GM21529 (cell line): Measurements from ENCODE around the gene PIWIL4.
A peak's percentile ranks its signal among the peaks of the same experiment; 100 is the strongest.
"Not testable (repeated sequence)": the region's sequence is repeated elsewhere in the genome, so short reads cannot be mapped to it uniquely, and the experiment has no call there.

Experiments used
- ATAC-seq: cut with Tn5 transposase; IDR thresholded peaks from one replicate; pipeline ENCODE4 v1.9.1; 2021; ENCODE audit not compliant: unreplicated experiment

The PIWIL4 gene

DNA sequence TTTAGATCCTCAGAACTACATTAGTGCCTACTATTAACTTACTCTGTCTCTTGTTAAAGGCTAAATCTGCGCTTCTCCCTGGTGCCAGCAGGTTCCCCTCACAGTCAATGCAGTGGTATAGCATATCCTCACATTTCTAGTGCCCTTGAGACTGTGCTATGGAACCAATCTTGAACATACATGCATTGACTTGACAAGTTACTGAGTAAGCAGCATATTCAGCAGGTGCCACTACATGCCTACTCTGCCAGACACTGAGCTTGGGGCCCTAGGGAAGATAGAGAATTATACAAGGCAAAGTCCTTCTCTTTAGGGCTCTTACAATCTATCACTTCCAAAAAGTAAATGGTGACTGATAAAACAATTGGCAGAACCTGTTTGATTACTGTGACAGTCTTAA, 20.3 kb upstream of the PIWIL4 start:
- no peak for ATAC-seq

DNA sequence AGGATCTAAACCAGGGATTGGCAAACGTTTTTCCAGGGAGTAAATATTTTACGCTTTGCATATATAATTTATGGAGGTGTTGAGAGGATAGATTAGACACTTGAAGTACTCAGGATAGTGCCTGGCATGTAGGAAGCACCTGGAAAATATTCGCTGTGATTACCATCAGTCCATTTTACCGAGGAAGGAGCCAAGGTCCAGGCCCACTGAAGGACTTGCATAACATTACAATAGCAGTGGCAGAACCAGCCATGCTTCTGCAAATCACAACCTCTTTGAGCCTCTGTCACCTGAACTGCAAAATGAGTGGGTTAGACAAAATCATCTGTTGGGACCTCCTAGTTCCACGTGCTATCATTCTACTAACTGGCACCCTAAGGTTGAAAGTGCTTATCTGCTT, 18.0 kb upstream of the PIWIL4 start:
- ATAC-seq, result no peak

DNA sequence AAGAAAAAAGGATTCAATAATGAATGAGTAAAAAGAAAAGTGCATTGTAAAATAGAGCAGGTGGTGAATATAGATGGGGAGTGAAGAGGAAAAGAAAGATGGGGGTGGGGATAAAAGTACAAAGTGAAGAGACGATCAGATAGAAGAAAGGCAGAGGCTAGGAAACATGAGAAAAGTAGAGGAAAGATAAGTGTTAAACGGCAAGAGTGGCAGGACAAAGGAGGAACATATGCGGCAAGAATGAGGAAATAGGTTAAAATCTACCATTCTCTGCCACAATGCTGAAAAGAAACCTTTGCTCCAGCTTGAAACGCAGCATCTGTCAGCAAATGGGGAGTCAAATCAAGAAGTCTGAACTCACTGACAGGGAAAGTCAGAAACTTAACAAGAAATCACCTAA, 16.7 kb upstream of the PIWIL4 start:
- no peak for ATAC-seq

DNA sequence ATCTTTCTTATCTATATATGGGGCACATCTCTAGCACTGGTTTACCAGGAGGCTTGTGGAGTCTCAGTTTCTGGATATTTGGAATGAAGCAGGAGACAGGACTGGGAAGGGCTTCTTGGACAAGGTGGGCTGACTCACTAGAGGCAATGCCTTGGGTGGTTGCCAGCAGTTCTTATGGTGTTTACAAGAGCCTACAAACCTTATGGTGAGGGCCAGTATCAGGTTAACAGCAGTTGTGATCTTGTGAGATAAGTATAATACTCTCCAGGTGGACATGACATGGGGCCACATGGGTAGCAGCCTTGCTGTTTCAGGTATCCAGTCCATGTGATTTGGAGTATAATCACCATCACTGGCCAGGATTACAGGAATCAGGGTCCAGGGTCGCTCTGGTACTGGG, 13.2 kb upstream of the PIWIL4 start:
- no peak for ATAC-seq

DNA sequence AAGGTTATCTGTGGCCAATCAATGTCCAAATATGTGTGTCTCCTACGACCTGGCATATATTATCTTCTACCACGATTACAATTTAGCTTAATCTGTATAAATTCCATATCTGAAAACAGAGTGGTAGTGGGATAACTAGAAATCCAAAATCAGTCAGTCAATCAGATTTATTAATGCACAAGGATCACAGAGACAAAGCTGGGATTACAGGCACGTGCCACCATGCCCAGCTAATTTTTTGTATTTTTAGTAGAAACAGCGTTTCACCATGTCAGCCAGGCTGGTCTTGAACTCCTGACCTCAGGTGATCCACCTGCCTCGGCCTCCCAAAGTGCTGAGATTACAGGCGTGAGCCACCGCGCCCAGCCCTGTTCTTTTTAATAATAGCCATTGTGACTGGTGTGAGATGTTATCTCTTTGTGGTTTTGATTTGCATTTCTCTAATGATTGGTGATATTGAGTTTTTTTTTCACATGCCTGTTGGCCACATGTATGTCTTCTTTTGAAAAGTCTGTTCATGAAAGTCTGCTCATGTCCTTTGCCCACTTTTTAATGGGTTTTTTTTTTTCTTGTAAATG, 11.3 kb upstream of the PIWIL4 start:
- ATAC-seq, result not testable (repeated sequence)

DNA sequence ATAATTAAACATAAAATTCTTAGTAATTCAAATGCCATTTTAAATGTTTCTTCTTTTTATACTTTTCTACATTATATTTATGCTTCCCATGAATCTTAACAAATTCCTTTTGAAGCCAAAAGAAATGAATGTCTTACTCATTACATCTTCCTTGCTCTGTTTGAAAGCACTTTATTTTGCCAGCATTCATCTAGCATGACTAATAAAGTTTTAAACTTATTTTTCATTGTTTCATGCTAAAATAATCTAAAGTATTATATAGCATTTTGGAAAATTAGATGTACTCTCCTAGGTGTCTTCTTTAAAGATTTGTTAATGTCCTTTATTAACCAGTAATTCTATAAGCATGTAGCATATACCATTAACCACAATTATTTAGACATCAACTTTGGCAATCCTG, 9.7 kb upstream of the PIWIL4 start:
- ATAC-seq, result no peak

DNA sequence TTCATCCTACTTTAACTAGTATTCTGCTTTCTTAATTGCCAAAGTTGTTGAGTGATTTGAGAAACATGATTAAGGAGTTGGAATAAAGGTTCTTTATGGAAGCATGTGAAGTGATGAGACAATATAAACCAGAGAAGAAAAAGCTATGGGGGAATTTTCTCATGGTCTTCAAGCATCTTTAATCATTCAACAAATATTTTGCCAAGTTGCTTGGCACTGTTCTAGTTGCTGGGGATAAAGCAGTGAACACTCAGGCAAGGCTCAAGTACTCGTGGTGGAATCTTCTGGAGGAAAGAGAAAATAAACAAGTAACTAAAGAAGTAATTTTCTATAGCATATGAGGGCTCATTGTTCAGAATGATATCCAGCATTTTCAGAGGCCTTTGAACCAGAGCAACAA, 9.2 kb upstream of the PIWIL4 start:
- ATAC-seq, result no peak

DNA sequence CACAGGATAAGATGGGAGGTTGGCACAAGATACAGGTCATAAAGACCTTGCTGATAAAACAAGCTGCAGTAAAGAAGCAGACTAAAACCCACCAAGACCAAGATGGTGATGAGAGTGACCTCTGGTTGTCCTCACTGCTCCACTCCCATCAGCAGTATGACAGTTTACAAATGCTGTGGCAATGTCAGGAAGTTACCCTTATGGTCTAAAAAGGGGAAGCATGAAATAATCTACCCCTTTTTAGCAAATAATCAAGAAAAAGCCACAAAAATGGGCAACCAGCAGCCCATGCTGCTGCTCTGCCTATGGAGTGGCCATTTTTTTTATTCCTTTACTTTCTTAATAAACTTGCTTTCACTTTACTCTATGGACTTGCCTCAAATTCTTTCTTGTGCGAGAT, 8.7 kb upstream of the PIWIL4 start:
- no peak for ATAC-seq

DNA sequence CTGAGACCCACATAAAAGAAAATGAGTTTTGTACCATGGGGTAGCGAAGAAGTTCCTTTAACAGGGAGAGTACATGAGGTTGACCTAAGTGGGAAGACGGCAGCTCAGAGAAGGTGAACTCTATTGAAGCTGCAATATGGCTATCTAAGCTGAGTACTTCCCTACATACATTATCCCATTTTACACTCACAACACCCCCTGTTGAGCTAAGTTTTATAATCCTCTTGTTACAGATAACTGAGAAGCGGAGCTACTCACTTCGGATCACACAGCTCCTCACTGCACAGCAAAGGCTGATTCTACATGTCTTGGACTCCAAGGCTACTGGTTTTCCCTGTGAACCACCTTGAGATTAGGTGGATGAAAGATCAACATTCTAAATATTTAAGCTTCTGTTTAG, 8.2 kb upstream of the PIWIL4 start:
- no peak for ATAC-seq

DNA sequence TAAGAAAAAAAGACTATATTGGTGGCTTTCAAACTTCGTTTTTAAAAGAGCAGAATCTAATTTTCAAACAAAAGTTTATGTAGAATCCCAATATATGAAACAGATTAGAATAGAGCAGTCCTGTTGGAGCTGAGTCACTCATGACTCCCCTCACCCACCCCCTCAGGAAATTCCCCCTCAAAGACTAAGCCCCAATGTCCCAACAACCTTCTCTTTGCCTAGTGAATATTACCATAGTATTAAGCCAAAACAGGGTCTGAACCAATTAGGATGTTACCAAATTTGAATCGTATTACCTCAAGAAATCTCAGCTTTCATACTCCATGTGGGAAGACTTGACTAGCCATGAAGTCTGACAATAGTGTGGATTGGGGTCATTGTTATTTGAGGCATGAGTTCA, 7.8 kb upstream of the PIWIL4 start:
- ATAC-seq, result no peak

DNA sequence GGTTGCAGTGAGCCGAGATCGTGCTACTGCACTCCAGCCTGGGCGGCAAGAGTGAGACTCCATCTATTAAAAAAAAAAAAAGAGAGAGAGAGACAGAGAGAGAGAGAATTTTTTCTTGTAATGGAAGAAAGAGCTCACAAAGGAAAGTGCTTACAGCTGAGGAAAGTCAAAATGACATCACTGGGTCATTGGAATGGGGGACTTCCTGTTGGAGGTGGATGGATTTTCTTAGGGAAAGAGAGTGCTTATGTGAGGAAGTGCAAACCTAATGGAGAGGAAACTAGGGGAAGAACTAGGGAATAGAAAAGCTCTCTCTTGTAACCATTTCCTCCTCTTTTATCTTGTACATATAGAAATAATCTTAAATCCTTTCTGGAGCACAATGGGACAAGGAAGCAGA, 6.3 kb upstream of the PIWIL4 start:
- no peak for ATAC-seq

DNA sequence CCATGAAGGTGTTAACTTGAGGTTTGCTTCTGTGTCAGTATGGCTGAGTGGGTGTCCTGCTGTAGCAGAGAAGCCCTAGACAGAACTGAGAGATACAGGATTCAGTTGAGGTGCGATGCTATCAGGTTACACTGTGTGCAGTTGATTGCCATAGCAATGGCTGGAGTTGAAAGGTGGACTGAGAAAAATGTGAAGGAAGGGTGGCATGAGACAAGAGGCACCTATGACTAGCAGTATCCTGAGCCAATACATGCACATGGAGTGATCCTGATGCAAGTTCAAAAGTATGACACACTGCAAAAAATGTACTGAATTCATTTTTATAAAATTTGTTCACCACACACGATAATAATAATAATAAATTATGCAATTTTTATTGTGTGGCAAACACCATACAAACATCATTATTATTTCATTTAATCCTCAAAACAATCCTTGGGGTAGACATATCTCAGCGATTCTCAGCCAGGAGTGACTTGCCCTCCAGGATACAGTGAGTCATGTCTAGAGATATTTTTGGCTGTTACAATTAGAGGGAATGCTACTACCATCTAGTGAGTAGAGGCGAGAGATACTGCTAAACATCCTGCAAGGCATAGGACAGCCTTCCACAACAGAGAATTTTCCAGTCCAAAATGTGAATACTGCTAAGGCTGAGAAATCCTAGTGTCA, 3.9 kb upstream of the PIWIL4 start:
- no peak for ATAC-seq

DNA sequence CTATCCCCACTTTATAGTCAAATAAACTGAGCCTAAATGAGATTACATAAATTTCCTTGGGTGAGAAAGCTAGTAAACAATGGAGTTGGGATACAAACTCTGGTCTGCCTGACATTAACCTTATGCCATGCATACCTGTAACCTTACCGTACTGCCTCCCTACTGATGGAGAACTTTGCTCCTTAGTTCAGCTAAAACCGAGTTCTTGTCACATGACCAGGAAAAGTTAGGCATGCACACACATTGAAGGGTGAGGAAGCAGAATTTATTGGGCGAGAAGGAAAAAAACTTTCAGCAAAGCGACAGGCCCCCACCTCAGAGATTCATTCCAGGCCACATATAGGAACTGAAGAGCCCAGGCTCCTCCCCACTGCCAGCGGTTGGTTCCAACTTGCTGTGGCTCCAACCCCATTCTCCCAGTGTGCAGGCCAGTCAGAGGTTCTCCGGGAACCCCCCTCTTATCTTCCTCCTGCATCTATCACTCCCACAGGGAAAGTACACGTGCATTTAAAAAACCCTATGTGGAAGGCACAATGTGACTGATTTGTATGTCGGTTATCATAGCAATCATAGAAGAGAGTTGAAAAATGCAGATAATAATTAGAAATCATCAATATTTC, 3.2 kb upstream of the PIWIL4 start:
- no peak for ATAC-seq

DNA sequence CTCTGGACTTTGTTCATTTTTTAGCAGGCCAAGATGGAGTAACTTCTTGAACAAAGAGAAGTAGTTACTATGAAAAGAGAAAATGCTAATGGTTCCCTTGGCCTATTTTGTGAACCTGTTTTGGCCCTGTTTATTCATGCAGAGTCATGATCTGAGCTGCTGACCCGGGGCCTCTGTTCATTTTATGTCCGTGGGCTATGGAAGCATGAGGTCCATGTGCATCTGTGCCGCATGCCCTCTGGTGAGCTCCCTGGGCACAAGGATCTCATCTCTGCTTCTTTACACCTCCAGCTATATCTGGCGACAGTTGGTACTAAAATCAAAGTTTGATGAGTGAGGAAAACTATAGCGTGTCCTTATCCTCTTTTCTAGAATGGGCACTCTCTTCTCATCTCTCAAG, 1.0 kb downstream of the PIWIL4 start:
- ATAC-seq, result no peak

DNA sequence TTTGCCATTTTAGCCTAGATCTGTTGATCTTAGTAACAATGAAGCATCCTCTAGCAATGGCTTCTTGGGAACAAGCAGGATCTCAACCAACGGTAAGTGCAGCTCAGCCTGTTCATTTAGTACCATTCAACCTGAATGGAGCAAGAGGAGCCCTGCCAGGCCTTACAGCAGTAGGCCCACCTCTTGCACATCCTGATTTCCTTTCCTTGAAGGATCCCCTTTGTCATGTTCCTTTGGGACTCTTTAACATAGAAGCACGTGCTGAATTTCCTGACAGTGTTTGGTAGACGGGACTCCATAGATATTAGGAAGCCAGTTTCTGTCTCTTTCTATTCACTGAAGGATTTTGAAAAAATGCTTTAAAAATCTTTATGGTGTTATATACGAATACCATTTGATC, 1.5 kb downstream of the PIWIL4 start:
- ATAC-seq, result no peak

DNA sequence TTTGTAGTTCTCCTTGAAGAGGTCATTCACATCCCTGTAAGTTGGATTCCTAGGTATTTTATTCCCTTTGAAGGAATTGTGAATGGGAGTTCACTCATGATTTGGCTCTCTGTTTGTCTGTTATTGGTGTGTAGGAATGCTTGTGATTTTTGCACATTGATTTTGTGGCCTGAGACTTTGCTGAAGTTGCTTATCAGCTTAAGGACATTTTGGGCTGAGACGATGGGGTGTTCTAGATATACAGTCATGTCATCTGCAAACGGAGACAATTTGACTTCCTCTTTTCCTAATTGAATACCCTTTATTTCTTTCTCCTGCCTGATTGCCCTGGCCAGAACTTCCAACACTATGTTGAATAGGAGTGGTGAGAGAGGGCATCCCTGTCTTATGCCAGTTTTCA, 5.8 kb downstream of the PIWIL4 start:
- not testable (repeated sequence) for ATAC-seq

DNA sequence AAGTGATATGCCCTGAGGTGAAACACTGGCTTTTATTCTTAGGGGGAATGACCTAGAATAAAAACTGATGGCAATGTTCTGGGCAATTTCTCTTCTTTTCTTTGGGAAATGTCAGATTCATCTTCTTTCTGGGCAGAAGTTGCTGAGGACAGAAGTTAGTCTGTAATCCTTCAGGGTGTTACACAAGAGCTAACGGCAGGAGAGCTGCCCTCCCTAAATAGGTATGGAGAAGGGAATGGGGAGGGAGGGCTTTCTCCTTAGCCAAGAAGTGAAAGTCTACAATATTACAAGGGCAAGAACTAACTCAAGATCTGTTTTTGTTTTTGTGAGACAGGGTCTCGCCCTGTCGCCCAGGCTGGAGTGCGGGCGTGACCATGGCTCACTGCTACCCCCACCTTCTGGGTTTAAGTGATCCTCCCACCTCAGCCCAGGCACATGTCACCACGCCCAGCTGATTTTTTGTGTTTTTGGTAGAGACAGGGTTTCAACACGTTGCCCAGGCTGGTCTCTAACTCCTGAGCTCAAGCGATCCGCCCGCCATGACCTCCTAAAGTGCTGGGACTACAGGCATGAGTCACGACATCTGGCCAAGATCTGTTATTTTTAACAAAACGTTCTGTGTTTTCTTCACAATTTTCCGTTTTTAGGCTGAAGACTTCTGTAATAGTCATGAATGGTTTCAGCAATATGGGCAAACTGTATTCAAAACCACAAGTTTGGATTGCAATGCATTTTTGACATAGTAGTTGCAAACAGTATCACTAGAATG, 7.2 kb downstream of the PIWIL4 start:
- no peak for ATAC-seq

DNA sequence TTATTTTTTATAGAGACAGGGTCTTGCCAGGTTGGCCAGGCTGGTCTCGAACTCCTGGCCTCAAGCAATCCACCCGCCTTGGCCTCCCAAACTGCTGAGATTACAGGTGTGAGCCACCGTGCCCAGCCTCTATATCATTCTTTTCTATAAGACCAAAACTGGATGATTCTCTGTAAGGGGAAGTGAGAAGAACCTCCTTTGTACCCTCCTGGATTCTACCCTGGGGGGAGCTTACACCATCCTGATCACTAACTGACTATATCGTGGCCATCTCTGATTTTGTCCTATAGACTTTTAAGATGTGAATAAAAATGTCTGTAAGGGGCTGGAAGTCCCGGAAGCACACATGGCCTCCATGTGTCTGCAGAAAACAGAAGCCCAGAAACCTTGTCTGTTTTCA, 9.1 kb downstream of the PIWIL4 start:
- no peak for ATAC-seq

DNA sequence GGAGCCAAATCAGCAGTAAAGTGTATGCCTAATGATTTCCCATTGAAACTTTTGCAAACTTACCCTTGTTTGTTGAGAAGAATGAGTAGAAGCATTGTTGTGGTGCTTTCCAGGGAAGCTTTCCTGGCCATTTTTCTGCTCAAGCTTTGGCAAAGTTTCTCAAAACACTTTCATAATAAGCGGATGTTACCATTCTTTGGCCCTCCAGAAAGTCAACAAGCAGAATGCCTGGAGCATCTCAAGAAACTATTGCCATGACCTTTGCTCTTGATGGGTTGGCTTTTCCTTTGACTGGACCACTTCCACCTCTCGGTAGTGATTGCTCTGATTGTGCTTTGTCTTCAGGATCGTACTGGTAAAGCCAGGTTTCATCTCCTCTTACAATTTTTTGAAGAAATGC, 10.7 kb downstream of the PIWIL4 start:
- no peak for ATAC-seq

DNA sequence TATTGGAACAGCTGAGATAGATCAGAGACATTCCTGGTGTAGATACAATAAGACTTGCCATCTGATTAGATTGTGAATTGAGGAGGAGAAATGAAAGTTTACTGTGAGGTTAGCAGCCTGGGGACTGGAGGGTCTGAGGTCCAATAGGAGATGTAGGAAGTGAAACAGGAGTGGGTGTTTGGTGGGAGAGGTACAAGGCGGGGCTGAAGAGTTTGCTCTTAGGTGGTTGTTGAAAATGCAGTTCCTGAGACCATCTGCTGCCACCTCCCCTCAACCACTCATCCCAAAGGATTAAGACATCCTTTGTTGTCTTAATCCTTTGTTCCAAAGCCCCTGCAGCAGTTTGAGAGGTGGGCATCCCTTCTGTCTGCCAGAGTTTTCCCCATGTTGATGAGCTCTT, 14.8 kb downstream of the PIWIL4 start:
- peak; percentile 64 for ATAC-seq

DNA sequence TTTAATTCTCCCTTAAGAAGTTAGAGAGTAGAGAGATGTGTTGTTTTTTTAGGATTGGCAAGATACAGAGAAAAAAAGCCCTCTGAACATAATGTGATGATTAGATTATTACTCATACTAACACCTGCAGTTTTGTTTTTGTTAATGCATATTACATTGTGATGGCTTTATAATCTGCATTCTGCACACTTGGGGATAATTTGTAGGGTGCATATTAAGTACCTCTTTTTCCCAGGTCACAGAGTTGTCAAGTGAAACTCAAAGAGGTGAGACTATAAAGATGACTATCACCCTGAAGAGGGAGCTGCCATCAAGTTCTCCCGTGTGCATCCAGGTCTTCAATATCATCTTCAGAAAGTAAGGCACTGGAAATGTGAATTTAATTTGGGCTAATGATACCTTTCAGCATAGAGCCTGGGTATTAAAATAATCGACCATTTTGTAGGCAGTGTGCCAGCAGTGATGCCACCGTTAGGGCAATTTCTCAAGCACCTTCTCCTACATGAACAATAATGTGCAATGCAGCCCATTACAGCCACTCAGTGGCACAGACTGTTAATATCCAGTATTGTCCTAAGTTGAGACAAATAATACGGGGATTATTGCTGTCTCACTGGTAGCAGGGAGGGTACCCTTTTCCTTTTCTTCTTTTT, 16.2 kb downstream of the PIWIL4 start:
- no peak for ATAC-seq
